ENCODE measurements around the gene NKTR. TPM values are rescaled to one million over a fixed set of nuclear protein-coding genes. Genes with fewer than 3 reads are reported as not detected.

NKTR gene
- total RNA-seq, 1 donor from 2014 or later, result 92.1 TPM

DNA sequence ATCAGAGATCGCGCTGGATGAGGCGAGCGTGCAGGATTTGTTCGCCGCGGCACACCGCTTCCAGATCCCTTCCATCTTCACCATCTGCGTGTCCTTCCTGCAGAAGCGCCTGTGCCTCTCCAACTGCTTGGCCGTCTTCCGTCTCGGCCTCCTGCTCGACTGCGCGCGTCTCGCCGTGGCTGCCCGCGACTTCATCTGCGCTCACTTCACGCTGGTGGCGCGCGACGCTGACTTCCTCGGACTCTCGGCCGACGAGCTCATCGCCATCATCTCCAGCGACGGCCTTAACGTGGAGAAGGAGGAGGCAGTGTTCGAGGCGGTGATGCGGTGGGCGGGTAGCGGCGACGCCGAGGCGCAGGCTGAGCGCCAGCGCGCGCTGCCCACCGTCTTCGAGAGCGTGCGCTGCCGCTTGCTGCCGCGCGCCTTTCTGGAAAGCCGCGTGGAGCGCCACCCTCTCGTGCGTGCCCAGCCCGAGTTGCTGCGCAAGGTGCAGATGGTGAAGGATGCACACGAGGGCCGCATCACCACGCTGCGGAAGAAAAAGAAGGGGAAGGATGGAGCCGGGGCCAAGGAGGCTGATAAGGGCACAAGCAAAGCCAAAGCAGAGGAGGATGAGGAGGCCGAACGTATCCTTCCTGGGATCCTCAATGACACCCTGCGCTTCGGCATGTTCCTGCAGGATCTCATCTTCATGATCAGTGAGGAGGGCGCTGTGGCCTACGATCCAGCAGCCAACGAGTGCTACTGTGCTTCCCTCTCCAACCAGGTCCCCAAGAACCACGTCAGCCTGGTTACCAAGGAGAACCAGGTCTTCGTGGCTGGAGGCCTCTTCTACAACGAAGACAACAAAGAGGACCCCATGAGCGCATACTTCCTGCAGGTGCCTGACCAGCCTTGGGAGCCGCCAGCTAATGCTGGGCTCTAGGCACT lies 85.7 kb downstream of the NKTR start:
- Histone ChIP-seq H3K36me3 (no peaks in the 10 kb centered on the region), H3K27me3 (peaks cover 8% of the 10 kb centered on the region), H3K27ac (no peak overlapping the region), H3K4me1 (no peaks in the 10 kb centered on the region), H3K4me3 (no peak overlapping the region), H3K9me3 (no peaks in the 10 kb centered on the region)
- intact Hi-C loops (cut with DNase I), result no loop called here
- DNase-seq (peak; percentile 58), ATAC-seq (no peak)
- TF ChIP-seq, protein P1, sequence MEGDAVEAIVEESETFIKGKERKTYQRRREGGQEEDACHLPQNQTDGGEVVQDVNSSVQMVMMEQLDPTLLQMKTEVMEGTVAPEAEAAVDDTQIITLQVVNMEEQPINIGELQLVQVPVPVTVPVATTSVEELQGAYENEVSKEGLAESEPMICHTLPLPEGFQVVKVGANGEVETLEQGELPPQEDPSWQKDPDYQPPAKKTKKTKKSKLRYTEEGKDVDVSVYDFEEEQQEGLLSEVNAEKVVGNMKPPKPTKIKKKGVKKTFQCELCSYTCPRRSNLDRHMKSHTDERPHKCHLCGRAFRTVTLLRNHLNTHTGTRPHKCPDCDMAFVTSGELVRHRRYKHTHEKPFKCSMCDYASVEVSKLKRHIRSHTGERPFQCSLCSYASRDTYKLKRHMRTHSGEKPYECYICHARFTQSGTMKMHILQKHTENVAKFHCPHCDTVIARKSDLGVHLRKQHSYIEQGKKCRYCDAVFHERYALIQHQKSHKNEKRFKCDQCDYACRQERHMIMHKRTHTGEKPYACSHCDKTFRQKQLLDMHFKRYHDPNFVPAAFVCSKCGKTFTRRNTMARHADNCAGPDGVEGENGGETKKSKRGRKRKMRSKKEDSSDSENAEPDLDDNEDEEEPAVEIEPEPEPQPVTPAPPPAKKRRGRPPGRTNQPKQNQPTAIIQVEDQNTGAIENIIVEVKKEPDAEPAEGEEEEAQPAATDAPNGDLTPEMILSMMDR (IDR thresholded peaks at IDR 0.05), result no peak

DNA sequence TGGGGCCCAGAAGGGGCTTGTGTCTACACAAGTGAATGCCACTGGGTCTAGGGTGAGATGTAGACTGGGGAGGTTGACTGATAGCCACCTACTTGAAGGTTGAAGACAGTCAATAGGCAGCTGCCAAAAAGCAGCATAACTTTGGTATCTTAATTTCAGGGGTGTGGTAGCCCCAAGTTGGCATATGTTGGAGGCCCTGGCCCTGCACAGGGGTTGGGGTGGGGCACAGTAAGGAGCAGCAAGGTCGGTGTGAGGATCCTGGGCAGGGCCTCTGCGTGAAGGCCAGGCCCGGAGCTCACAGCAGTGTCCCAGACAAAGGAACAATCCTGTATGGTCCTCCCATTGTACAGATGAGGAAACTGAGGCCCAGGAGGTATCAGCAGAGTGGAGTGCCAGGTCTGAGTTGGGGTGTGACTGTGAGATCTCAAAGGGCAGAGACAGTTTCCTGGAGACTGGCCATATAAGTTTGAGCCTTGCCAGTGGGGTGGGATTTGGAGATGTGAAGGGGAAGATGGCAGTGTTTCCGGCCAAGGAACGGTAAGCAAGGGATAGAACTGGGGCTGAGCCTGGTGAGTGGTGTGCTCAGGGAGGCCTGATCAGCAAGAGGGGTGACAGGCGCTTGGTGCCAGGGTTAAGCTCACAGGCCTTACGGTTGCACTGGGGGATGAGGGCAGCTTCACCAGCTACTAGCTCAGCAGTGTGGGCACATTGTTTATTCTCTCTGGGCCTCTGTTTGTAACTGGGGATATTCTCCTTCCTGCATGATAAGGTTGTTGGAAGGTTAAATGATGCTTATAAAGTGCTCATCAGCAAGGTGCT lies 86.6 kb downstream of the NKTR start:
- H3K4me3 ChIP-seq, result no peak overlapping the region
- intact Hi-C loops (cut with DNase I), result no loop called here
- TF ChIP-seq, protein P1 (IDR thresholded peaks at IDR 0.05), result no peak
- DNase-seq (peak; percentile 27), ATAC-seq (no peak)
- peaks cover 8% of the 10 kb centered on the region for H3K27me3 ChIP-seq
- no peak overlapping the region for H3K27ac ChIP-seq
- H3K9me3 ChIP-seq, result no peaks in the 10 kb centered on the region
- no peaks in the 10 kb centered on the region for H3K36me3 ChIP-seq
- no peaks in the 10 kb centered on the region for H3K4me1 ChIP-seq

DNA sequence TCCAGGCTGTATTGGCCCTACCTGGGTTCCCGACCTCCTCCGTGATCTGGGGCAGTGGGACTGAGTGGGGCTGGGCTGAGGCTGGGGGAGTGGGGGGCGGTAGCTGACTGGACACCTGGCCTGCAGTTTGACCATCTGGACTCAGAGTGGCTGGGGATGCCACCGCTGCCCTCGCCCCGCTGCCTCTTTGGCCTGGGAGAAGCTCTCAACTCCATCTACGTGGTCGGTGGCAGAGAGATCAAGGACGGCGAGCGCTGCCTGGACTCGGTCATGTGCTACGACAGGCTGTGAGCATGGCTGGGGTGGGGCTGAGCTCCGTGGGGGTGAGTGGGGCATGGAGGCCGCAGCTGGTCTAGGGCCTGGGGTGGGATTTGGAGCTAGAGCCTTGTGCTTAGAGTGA lies 87.5 kb downstream of the NKTR start:
- ATAC-seq, result no peak
- Histone ChIP-seq H3K36me3 (no peaks in the 10 kb centered on the region), H3K4me3 (no peak overlapping the region), H3K27ac (no peak overlapping the region), H3K27me3 (peaks cover 8% of the 10 kb centered on the region), H3K9me3 (no peaks in the 10 kb centered on the region), H3K4me1 (no peaks in the 10 kb centered on the region)
- TF ChIP-seq, protein P1 (IDR thresholded peaks at IDR 0.05), result no peak
- intact Hi-C loops (cut with DNase I), result no loop called here
- DNase-seq, result peak; percentile 51

DNA sequence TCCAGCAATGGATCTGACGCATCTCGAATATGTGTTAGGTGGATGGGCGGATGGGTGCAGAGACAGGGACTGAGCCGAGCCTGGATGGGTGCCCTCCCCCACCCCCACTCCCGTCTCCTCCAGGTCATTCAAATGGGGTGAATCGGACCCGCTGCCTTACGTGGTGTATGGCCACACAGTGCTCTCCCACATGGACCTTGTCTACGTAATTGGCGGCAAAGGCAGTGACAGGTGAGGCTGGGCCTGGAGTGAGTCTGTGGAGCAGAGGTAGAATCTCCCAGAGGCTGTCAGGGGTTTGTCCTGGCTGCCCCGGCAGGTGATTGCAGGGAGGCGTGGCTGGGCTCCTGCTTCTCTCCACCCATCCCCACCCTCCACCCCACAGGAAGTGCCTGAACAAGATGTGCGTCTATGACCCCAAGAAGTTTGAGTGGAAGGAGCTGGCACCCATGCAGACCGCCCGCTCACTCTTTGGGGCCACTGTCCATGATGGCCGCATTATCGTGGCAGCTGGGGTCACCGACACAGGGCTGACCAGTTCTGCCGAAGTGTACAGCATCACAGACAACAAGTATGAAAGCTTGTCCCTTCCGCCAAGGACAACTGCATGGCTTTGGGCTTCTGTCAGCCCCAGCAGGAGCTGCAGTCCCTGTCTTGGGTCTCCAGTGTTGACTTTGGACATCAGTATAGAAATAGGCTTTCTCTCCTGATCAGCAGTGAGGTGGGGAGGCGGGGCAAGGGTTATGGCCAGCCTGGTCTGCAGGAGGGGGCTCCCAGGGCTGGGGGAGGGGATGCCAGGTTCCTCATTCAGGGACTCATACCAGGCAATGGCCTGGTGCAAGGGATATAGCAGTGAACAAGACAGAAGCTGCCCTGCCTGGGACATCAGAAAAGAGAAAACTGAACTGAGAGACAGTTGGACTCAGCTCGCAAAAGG lies 88.3 kb downstream of the NKTR start:
- DNase-seq, result peak; percentile 35
- no peak for ATAC-seq
- no peak overlapping the region for H3K27ac ChIP-seq
- H3K9me3 ChIP-seq, result no peaks in the 10 kb centered on the region
- H3K4me3 ChIP-seq, result no peak overlapping the region
- H3K27me3 ChIP-seq, result peaks cover 8% of the 10 kb centered on the region
- intact Hi-C loops (cut with DNase I), result no loop called here
- H3K36me3 ChIP-seq, result no peaks in the 10 kb centered on the region
- TF ChIP-seq, protein P1 (IDR thresholded peaks at IDR 0.05), result no peak
- no peaks in the 10 kb centered on the region for H3K4me1 ChIP-seq

DNA sequence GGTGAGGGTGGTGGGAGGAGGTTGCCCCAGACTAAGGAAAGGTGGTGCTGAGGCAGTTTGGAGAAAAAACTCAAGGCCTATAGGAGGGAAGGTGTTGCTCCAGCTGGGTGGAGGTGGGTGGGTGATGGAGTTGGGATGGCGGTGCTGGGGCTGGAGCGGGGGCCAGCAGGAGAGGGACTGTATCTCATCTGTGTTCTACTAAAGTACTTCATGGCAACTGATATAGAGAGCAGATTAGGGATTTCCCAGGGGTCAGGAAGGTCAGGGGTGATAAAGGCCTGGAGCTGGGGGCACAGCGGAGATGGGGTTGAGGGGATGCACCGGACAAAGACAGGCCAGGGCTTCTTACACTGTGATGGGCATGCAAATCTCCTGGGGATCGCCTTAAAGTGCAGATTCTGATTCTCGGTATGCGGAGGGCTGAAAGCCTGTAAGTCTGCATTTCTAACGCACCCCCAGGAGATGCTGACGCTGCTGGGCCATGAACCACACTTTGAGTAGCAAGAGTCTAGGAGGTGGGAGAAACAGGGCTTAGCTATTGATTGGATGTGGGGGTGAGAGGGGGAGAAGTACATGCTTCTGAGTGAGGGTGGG lies 89.0 kb downstream of the NKTR start:
- DNase-seq (peak; percentile 34), ATAC-seq (no peak)
- Histone ChIP-seq H3K4me3 (no peak overlapping the region), H3K27me3 (peaks cover 8% of the 10 kb centered on the region), H3K36me3 (no peaks in the 10 kb centered on the region), H3K4me1 (no peaks in the 10 kb centered on the region), H3K9me3 (no peaks in the 10 kb centered on the region), H3K27ac (no peak overlapping the region)
- intact Hi-C loops (cut with DNase I), result no loop called here
- TF ChIP-seq, protein P1 (IDR thresholded peaks at IDR 0.05), result no peak
